MCF 10A (cell line): ENCODE results near the gene IFRD2. TPM values are rescaled to one million over a fixed set of nuclear protein-coding genes. Genes with fewer than 3 reads are reported as not detected.

Experiments used
- BruUV-seq: library from RNA; stranded (reverse); fragments of 400-500 nt; replicated peaks from 2 replicates; lab custom pipeline; 2021; lab: Mats Ljungman, UMichigan
- CTCF ChIA-PET: fragments of 300-600 bp; sonication (Branson Sonifier 250); formaldehyde crosslinking; extraction: SDS; loops from one replicate; lab custom pipeline; 2021; ENCODE audit warnings: antibody characterized with exemption, inconsistent platforms; lab: Yijun Ruan, JAX
- POLR2A ChIA-PET: fragments of 300-600, 350-650 bp; sonication (Branson Sonifier 250); formaldehyde crosslinking; extraction: SDS; loops from one replicate; lab custom pipeline; 2020; ENCODE audit warnings: antibody characterized with exemption, inconsistent platforms; lab: Yijun Ruan, JAX
- DNase-seq: peaks from one replicate; pipeline ENCODE4 v3.0.0-alpha.2; 2018; ENCODE audit not compliant: unreplicated experiment
- H3K27ac Mint-ChIP-seq: one replicate; pipeline ENCODE4 v1.8.0; 2022; ENCODE audit warnings: mild to moderate bottlenecking, low read depth, mixed read lengths; ENCODE audit not compliant: unreplicated experiment
- H3K27me3 Mint-ChIP-seq: one replicate; pipeline ENCODE4 v1.8.0; 2022; ENCODE audit warnings: mixed read lengths; ENCODE audit not compliant: insufficient read depth, unreplicated experiment
- H3K36me3 Mint-ChIP-seq: one replicate; pipeline ENCODE4 v1.8.0; 2022; ENCODE audit warnings: mild to moderate bottlenecking, moderate library complexity, mixed read lengths; ENCODE audit not compliant: insufficient read depth, unreplicated experiment
- H3K4me1 Mint-ChIP-seq: one replicate; pipeline ENCODE4 v1.8.0; 2022; ENCODE audit warnings: mixed read lengths; ENCODE audit not compliant: insufficient read depth, unreplicated experiment
- H3K4me3 Mint-ChIP-seq: one replicate; pipeline ENCODE4 v1.8.0; 2022; ENCODE audit warnings: mild to moderate bottlenecking, moderate library complexity, mixed read lengths; ENCODE audit not compliant: unreplicated experiment
- H3K9me3 Mint-ChIP-seq: one replicate; pipeline ENCODE4 v1.8.0; 2022; ENCODE audit warnings: mixed read lengths; ENCODE audit not compliant: unreplicated experiment
- intact Hi-C: fragments of 100-400 bp; cut with micrococcal nuclease; formaldehyde crosslinking; loops from 2 replicates; pipeline ENCODE4 v1.14.1; 2022
- total RNA-seq: library from RNA; stranded (reverse); gene quantifications from 2 replicates; pipeline ENCODE4 v1.2.3, GENCODE V29; 2022
- TF ChIP-seq, protein P1 (sequence below): fragments of 200-600 bp; IDR thresholded peaks from one replicate; pipeline ENCODE4 v1.8.0; 2022; ENCODE audit warnings: antibody characterized with exemption, mild to moderate bottlenecking; ENCODE audit not compliant: unreplicated experiment

Gene IFRD2
- total RNA-seq, 1 experiment from 2014 or later: 182 TPM

- CTCF ChIA-PET: interaction anchor here (1.2 kb wide), 1 partner anchor 12 kb away, joined by 3 read pairs; no protein-coding TSS in a partner anchor
- Mint-ChIP-seq H3K4me3 (no peak overlapping the region), H3K27ac (no peak overlapping the region), H3K4me1 (peaks cover 12% of the 10 kb centered on the region), H3K36me3 (peaks cover 56% of the 10 kb centered on the region), H3K27me3 (no peaks in the 10 kb centered on the region), H3K9me3 (no peaks in the 10 kb centered on the region)
- POLR2A ChIA-PET: interaction anchor here (0.7 to 0.8 kb wide), 2 partner anchors 14 to 61 kb away, joined by 3 read pairs; no protein-coding TSS in a partner anchor
- no TSS peak for BruUV-seq
- DNase-seq: no peak
- TF ChIP-seq, protein P1, sequence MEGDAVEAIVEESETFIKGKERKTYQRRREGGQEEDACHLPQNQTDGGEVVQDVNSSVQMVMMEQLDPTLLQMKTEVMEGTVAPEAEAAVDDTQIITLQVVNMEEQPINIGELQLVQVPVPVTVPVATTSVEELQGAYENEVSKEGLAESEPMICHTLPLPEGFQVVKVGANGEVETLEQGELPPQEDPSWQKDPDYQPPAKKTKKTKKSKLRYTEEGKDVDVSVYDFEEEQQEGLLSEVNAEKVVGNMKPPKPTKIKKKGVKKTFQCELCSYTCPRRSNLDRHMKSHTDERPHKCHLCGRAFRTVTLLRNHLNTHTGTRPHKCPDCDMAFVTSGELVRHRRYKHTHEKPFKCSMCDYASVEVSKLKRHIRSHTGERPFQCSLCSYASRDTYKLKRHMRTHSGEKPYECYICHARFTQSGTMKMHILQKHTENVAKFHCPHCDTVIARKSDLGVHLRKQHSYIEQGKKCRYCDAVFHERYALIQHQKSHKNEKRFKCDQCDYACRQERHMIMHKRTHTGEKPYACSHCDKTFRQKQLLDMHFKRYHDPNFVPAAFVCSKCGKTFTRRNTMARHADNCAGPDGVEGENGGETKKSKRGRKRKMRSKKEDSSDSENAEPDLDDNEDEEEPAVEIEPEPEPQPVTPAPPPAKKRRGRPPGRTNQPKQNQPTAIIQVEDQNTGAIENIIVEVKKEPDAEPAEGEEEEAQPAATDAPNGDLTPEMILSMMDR: no peak
- intact Hi-C loops: no loop called here
Measured at GRCh38 chr3:50331364-50331907, 39.2 kb upstream of the IFRD2 start.

DNA sequence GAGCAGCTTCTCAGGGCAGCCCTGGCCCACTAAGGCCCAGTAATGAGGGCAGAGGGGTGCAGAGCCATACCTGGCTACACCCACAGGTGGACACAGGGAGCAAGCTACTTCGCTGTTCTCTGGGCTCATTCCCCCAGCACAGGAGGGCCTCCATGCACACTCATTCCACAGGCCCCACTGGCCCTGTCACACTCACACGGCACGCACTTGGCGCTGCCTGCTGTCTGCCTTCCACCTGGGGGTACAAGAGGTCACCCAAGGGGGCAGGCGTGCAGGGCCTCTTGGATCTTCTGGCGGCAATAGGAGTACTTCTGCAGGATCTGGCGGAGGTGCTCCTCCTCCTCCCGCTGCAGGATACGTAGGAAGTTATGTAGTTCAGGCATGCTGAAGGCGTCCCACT lies 38.1 kb upstream of the IFRD2 start:
- H3K36me3 Mint-ChIP-seq: peaks cover 51% of the 10 kb centered on the region
- H3K27ac Mint-ChIP-seq: no peak overlapping the region
- TF ChIP-seq, protein P1: no peak
- no peak overlapping the region for H3K4me3 Mint-ChIP-seq
- DNase-seq: no peak
- H3K9me3 Mint-ChIP-seq: no peaks in the 10 kb centered on the region
- no TSS peak for BruUV-seq
- ChIA-PET CTCF (interaction anchor here (1.4 kb wide), 1 partner anchor 32 kb away, joined by 5 read pairs; the partner anchor contains the start of genes HYAL3 and NAA80), POLR2A (no interaction called here)
- intact Hi-C loops: no loop called here
- no peaks in the 10 kb centered on the region for H3K27me3 Mint-ChIP-seq
- peaks cover 9% of the 10 kb centered on the region for H3K4me1 Mint-ChIP-seq

DNA sequence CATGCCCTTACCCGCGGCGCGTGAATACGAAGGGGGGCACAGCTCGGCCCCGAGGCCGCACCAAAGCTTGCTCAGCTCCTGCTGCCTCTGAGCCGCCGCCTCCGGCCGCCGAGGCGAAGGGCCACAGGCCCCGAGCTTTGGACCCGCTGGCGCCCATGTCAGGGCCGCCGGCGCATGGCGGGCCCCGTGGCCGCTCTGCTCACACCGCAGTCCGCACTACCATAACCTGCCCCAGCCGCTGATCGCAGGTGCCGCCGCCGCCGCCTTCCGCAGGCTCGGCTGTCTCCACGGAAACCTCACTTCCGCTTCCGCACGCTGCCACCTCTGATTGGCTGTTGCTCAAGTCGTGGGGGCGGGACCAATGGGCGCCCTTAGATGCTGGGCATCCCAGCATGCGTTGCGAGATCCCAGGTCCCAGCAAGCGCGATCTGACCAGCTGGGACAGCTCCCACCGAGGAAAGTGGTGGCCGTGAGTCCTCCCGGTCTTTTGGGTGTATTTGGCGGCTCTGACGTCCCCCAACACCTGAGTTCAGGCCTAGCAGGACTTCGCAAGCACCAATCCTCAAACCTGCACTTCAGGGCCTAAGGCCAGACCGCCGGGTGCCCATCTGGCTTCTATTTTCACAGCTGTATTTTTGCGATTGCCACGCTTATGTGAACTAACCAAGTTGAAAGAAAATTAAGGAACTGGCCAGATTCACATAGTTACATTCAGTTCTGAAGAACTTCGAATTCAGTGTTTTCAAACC lies 35.9 kb upstream of the IFRD2 start, which contains the start of gene TUSC2:
TSS of gene TUSC2 (minus strand) at position 281 of the 749 bp plus-strand sequence. CDS start at position 157, 124 bp downstream.
- no peaks in the 10 kb centered on the region for H3K4me1 Mint-ChIP-seq
- ChIA-PET CTCF (interaction anchor here (0.6 to 2.1 kb wide), 8 partner anchors 8 to 62 kb away, joined by 3 to 6 read pairs (median 4); no protein-coding TSS in a partner anchor), POLR2A (interaction anchor here (0.6 to 3.3 kb wide), 23 partner anchors 9 to 124 kb away, joined by 3 to 58 read pairs (median 4); partner anchors contain the start of genes CYB561D2, GNAI2, HYAL3 and IFRD2)
- intact Hi-C loops: no loop called here
- TSS peak; percentile 86 for BruUV-seq
- peaks cover 33% of the 10 kb centered on the region for H3K36me3 Mint-ChIP-seq
- peak within 1 kb of the TSS; percentile 90 for H3K27ac Mint-ChIP-seq
- H3K27me3 Mint-ChIP-seq: no peaks in the 10 kb centered on the region
- TF ChIP-seq, protein P1: no peak
- H3K4me3 Mint-ChIP-seq: peak within 1 kb of the TSS; percentile 86
- peak; percentile 97 for DNase-seq
- H3K9me3 Mint-ChIP-seq: no peaks in the 10 kb centered on the region

- Mint-ChIP-seq H3K4me1 (no peaks in the 10 kb centered on the region), H3K9me3 (no peaks in the 10 kb centered on the region), H3K4me3 (peak overlapping the region; percentile 86), H3K27ac (peak overlapping the region; percentile 90), H3K27me3 (no peaks in the 10 kb centered on the region), H3K36me3 (peaks cover 23% of the 10 kb centered on the region)
- BruUV-seq: no TSS peak
- TF ChIP-seq, protein P1: no peak
- ChIA-PET POLR2A (interaction anchor here (1.0 to 3.3 kb wide), 10 partner anchors 8 to 92 kb away, joined by 3 to 58 read pairs (median 14); partner anchors contain the start of genes CYB561D2, GNAI2, HYAL3 and IFRD2), CTCF (interaction anchor here (0.7 to 1.8 kb wide), 4 partner anchors 9 to 50 kb away, joined by 3 to 5 read pairs (median 4); no protein-coding TSS in a partner anchor)
- DNase-seq: no peak
- intact Hi-C loops: no loop called here
Measured at GRCh38 chr3:50327129-50327528, 34.9 kb upstream of the IFRD2 start.
